Measurements from ENCODE around the gene SPACA6. TPM values are rescaled to one million over a fixed set of nuclear protein-coding genes. Genes with fewer than 3 reads are reported as not detected.

Gene SPACA6
- total and polyA plus RNA-seq, 12 donors = 2.2 to 291 (median 25.2) TPM

- intact Hi-C loops (cut with DNase I) = loop anchor here in 1 of 2 donors (10.0 kb wide), 1 partner anchor 85 kb away; no protein-coding TSS in a partner anchor
- WGBS, 4 donors = 1 to 2% (median 1%) methylated on average over 13 to 21 of the region's 21 CpGs
- H3K27ac ChIP-seq = peak overlapping the region; percentile 73 to 97 (median 90)
- no peak for TF ChIP-seq POLR2A (IDR thresholded peaks at IDR 0.05)
- TF ChIP-seq CTCF (IDR thresholded peaks at IDR 0.05) = no peak
- peaks cover 25 to 47% of the 10 kb centered on the region in 2 donors for H3K4me1 ChIP-seq (replicated peaks in 1 of 2)
- H3K9me3 ChIP-seq (replicated peaks in 1 of 3) = no peaks in the 10 kb centered on the region
- H3K4me3 ChIP-seq = peak overlapping the region; percentile 12 to 98 (median 88)
- peaks cover 0 to 15% of the 10 kb centered on the region in 2 donors for H3K36me3 ChIP-seq (replicated peaks in 1 of 2)
- H3K27me3 ChIP-seq = no peaks in the 10 kb centered on the region
- DNase-seq = peak; percentile 70 to 86 (median 73)
Measured at GRCh38 chr19:51689751-51690453, 3.2 kb upstream of the SPACA6 start.

GRCh38 chr19:51690454-51691073 lies 2.6 kb upstream of the SPACA6 start:
- Histone ChIP-seq H3K9me3 (replicated peaks in 1 of 3) (no peaks in the 10 kb centered on the region), H3K36me3 (replicated peaks in 1 of 2) (peaks cover 0 to 22% of the 10 kb centered on the region in 2 donors), H3K4me3 (peak overlapping the region; percentile 12 to 98 (median 88)), H3K27me3 (no peaks in the 10 kb centered on the region), H3K27ac (peak overlapping the region; percentile 73 to 97 (median 90)), H3K4me1 (replicated peaks in 1 of 2) (peaks cover 25 to 47% of the 10 kb centered on the region in 2 donors)
- TF ChIP-seq POLR2A (IDR thresholded peaks at IDR 0.05) (no peak), CTCF (IDR thresholded peaks at IDR 0.05) (no peak)
- intact Hi-C loops (cut with DNase I) = no loop called here
- peak; percentile 67 to 85 (median 76) for DNase-seq
- 0 to 2% (median 0%) methylated on average over 1 to 20 of the region's 21 CpGs for WGBS, 4 donors

- Histone ChIP-seq H3K27ac (peak overlapping the region; percentile 73 to 97 (median 90)), H3K4me1 (replicated peaks in 1 of 2) (peaks cover 25 to 45% of the 10 kb centered on the region in 2 donors), H3K4me3 (peak overlapping the region in 3 of 4 donors; percentile 22 to 97 (median 78)), H3K9me3 (replicated peaks in 1 of 3) (no peaks in the 10 kb centered on the region), H3K27me3 (no peaks in the 10 kb centered on the region), H3K36me3 (replicated peaks in 1 of 2) (peaks cover 0 to 28% of the 10 kb centered on the region in 2 donors)
- intact Hi-C loops (cut with DNase I) = no loop called here
- DNase-seq = peak in 2 of 7 donors; percentile 27 to 46
- 3 to 11% (median 5%) methylated on average over 7 to 9 of the region's 9 CpGs for whole genome bisulfite sequencing, 4 donors
- TF ChIP-seq CTCF (IDR thresholded peaks at IDR 0.05) (no peak), POLR2A (IDR thresholded peaks at IDR 0.05) (no peak)
Measured at GRCh38 chr19:51691074-51691583, 2.0 kb upstream of the SPACA6 start.
